Liver (tissue), 9 donors: Measurements from ENCODE around the gene MADD. TPM values are rescaled to one million over a fixed set of nuclear protein-coding genes. Genes with fewer than 3 reads are reported as not detected.

Source experiments
- DNase-seq: peaks from one replicate; pipeline ENCODE4 v3.0.0-alpha.2; 2017; ENCODE audit warnings: low spot score
- H3K27ac ChIP-seq, 2 donors: one replicate each; pipeline ENCODE4 v1.7.0; 2013; ENCODE audit warnings: inconsistent platforms in 2 of 2, low read length in 2 of 2, control low read depth in 1 of 2, low read depth in 1 of 2, mild to moderate bottlenecking in 1 of 2
- H3K27me3 ChIP-seq, 4 donors: one replicate each; pipeline versions ENCODE4 v1.6.1 to v1.7.0; 2013; ENCODE audit warnings: low read length in 3 of 4, inconsistent platforms in 1 of 4, mild to moderate bottlenecking in 1 of 4, moderate library complexity in 1 of 4; ENCODE audit not compliant: control insufficient read depth in 4 of 4, insufficient read depth in 4 of 4
- H3K36me3 ChIP-seq, 4 donors: one replicate each; pipeline versions ENCODE4 v1.6.1 to v1.7.0; 2013; ENCODE audit warnings: low read length in 3 of 4, mild to moderate bottlenecking in 3 of 4, low read depth in 1 of 4, moderate library complexity in 1 of 4; ENCODE audit not compliant: control insufficient read depth in 4 of 4, insufficient read depth in 3 of 4
- H3K4me1 ChIP-seq, 4 donors: one replicate each; pipeline versions ENCODE4 v1.6.1 to v1.7.0; 2013; ENCODE audit warnings: low read length in 3 of 4, mild to moderate bottlenecking in 3 of 4, moderate library complexity in 1 of 4; ENCODE audit not compliant: control insufficient read depth in 4 of 4, insufficient read depth in 4 of 4
- H3K4me3 ChIP-seq, 3 donors: one replicate each; pipeline versions ENCODE4 v1.6.1 to v1.7.0; 2013; ENCODE audit warnings: low read length in 3 of 3, control low read depth in 1 of 3, low read depth in 1 of 3, mild to moderate bottlenecking in 1 of 3
- H3K9ac ChIP-seq, 2 donors: one replicate each; pipeline ENCODE4 v1.7.0; 2013; ENCODE audit warnings: low read length in 2 of 2, mild to moderate bottlenecking in 2 of 2, moderate library complexity in 2 of 2, control low read depth in 1 of 2, low read depth in 1 of 2
- H3K9me3 ChIP-seq, 4 donors: one replicate each; pipeline versions ENCODE4 v1.6.1 to v1.7.0; 2013; ENCODE audit warnings: low read length in 3 of 4; ENCODE audit not compliant: control insufficient read depth in 4 of 4
- EGR1 ChIP-seq, 2 donors: IDR thresholded peaks; 2 replicates each; pipeline ENCODE4 v1.6.1; 2016 to 2018; ENCODE audit warnings: antibody characterized with exemption in 2 of 2, low read depth in 2 of 2
- FOXA1 ChIP-seq: IDR thresholded peaks from 2 replicates; pipeline ENCODE4 v1.6.1; 2016; ENCODE audit warnings: antibody characterized with exemption
- FOXA2 ChIP-seq: IDR thresholded peaks from 2 replicates; pipeline ENCODE4 v1.6.1; 2016; ENCODE audit warnings: antibody characterized with exemption
- GABPA ChIP-seq, 2 donors: IDR thresholded peaks in 1 of 2; conservative IDR thresholded peaks in 1 of 2; 2 replicates each; pipeline ENCODE4 v1.6.1; 2016; ENCODE audit warnings: antibody characterized with exemption in 2 of 2, mild to moderate bottlenecking in 1 of 2, moderate library complexity in 1 of 2
- HNF4A ChIP-seq, 2 donors: conservative IDR thresholded peaks; 2 replicates each; pipeline ENCODE4 v1.6.1; 2016; ENCODE audit warnings: antibody characterized with exemption in 2 of 2, mild to moderate bottlenecking in 2 of 2
- HNF4G ChIP-seq: IDR thresholded peaks from 2 replicates; pipeline ENCODE4 v1.6.1; 2016; ENCODE audit warnings: antibody characterized with exemption
- JUND ChIP-seq, 2 donors: IDR thresholded peaks; 2 replicates each; pipeline ENCODE4 v1.6.1; 2016; ENCODE audit warnings: antibody characterized with exemption in 2 of 2
- NR2F2 ChIP-seq: IDR thresholded peaks from 2 replicates; pipeline ENCODE4 v1.6.1; 2016; ENCODE audit warnings: antibody characterized with exemption
- RAD21 ChIP-seq, 2 donors: IDR thresholded peaks; 2 replicates each; pipeline ENCODE4 v1.6.1; 2016; ENCODE audit warnings: antibody characterized with exemption in 2 of 2, mild to moderate bottlenecking in 2 of 2
- RXRA ChIP-seq, 2 donors: IDR thresholded peaks; 2 replicates each; pipeline ENCODE4 v1.6.1; 2017 to 2018; ENCODE audit warnings: antibody characterized with exemption in 2 of 2, mild to moderate bottlenecking in 1 of 2
- SP1 ChIP-seq: IDR thresholded peaks from 2 replicates; pipeline ENCODE4 v1.6.1; 2018; ENCODE audit warnings: antibody characterized with exemption, mild to moderate bottlenecking
- TAF1 ChIP-seq: conservative IDR thresholded peaks from 2 replicates; pipeline ENCODE4 v1.6.1; 2016; ENCODE audit warnings: antibody characterized with exemption, mild to moderate bottlenecking
- YY1 ChIP-seq: IDR thresholded peaks from 2 replicates; pipeline ENCODE4 v1.6.1; 2016; ENCODE audit warnings: antibody characterized with exemption, mild to moderate bottlenecking
- WGBS: extraction: QIAGEN DNeasy Blood & Tissue Kit; methylation state at CpG from one replicate; pipeline ENCODE4 v1.1.7; 2013; 5-methylcytosine and 5-hydroxymethylcytosine counted together
- polyA plus RNA-seq, 2 donors: library from polyadenylated mRNA; stranded (reverse) in 1 of 2; unstranded in 1 of 2; fragments of 200-250 nt in 1 of 2; fragments of >200 nt in 1 of 2; fragmentation: Nextera tagmentation in 1 of 2; extraction: Ambion mirVana in 1 of 2; gene quantifications; one replicate each; pipeline versions ENCODE4 v1.2.1 to v1.2.3, GENCODE V29; 2013 to 2015
- total RNA-seq, 2 donors: library from RNA; depleted of rRNA; stranded (reverse); fragments of >200 nt; gene quantifications; one replicate each; pipeline ENCODE4 v1.2.3, GENCODE V29; 2014
- TF ChIP-seq, protein P1 (sequence below): fragments of 150-350 bp; IDR thresholded peaks from 2 replicates; pipeline ENCODE4 v1.5.1; 2017; ENCODE audit warnings: improper control_type of control experiment, low read depth, low read length; ENCODE audit not compliant: missing input control
- TF ChIP-seq, protein P2 (sequence below): IDR thresholded peaks from 2 replicates; pipeline ENCODE4 v1.6.1; 2016; ENCODE audit warnings: antibody characterized with exemption
- TF ChIP-seq, protein P3 (sequence below): IDR thresholded peaks from 2 replicates; pipeline ENCODE4 v1.6.1; 2016; ENCODE audit warnings: antibody characterized with exemption
- TF ChIP-seq, protein P4 (sequence below): IDR thresholded peaks from 2 replicates; pipeline ENCODE4 v1.6.1; 2016; ENCODE audit warnings: antibody characterized with exemption
- donor health status: healthy.
- donor health status: healthy.
- donor health status: healthy.
- donor health status: healthy.
- donor health status: healthy.

MADD gene
- total and polyA plus RNA-seq, 4 donors: 9.9 to 20.5 (median 11.1) TPM

DNA sequence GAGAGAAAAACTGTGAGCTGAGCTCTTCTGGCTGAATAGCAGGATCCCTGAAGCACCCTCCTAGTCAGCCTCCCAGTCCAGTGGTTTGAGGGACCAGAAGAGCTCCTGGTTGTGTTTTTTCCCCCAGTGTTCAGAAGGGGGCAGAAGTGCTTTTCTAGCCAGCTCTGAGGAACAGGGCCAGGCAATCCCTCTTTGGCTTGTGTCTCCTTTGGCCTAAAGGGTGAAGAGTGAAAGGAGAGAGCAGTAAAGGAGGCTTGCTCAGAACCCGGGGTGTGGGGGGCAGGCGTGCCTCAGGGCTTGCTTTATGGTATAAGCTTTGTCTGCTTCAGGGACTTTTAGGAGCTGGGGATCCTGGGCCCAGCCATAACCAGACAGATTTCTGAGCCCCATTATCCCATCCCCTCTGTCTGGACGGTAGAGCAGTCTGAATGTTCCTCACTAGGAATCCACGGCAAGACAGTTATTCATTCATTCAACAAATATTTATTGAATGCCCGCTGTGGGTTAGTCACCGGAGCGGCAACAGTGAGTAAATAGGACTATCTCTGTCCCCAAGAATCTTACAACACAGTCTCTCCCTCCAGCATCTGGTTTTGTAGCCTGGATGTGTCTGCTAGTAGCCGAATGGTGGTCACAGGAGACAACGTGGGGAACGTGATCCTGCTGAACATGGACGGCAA lies 35.8 kb upstream of the MADD start (continued):
- TF ChIP-seq GABPA (IDR thresholded peaks at IDR 0.05 in 1 of 2, conservative IDR thresholded peaks at IDR 0.05 in 1 of 2) (peak in 1 of 2 donors; percentile 35), RXRA (IDR thresholded peaks at IDR 0.05) (peak in 1 of 2 donors; percentile 71), FOXA2 (peak; percentile 53), JUND (IDR thresholded peaks at IDR 0.05) (peak in 1 of 2 donors; percentile 55), EGR1 (IDR thresholded peaks at IDR 0.05; ENCODE audit: low read depth in 2 of 2) (no peak), YY1 (no peak)

DNA sequence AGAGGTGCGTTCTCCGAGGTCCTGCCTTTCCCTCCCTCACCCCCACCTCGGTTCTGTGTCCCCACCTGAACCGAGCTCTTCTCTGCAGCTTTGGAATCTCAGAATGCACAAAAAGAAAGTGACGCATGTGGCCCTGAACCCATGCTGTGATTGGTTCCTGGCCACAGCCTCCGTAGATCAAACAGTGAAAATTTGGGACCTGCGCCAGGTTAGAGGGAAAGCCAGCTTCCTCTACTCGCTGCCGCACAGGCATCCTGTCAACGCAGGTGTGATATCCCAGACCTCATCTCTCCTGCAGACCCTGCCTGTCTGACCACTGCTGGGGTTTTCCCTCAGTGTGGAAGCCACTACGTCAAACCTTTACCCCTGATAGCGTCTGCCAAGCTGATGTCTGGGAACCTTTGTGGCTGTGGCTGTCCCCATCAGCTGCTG lies 35.2 kb upstream of the MADD start:
- Histone ChIP-seq H3K27me3 (no peaks in the 10 kb centered on the region), H3K36me3 (peaks cover 4 to 11% (median 7%) of the 10 kb centered on the region in 4 donors), H3K4me3 (peak overlapping the region; percentile 33 to 63 (median 44)), H3K9ac (no peak overlapping the region), H3K4me1 (peaks cover 11 to 25% (median 22%) of the 10 kb centered on the region in 4 donors), H3K9me3 (no peaks in the 10 kb centered on the region), H3K27ac (peak overlapping the region; percentile 66 to 75)
- TF ChIP-seq, protein P1, sequence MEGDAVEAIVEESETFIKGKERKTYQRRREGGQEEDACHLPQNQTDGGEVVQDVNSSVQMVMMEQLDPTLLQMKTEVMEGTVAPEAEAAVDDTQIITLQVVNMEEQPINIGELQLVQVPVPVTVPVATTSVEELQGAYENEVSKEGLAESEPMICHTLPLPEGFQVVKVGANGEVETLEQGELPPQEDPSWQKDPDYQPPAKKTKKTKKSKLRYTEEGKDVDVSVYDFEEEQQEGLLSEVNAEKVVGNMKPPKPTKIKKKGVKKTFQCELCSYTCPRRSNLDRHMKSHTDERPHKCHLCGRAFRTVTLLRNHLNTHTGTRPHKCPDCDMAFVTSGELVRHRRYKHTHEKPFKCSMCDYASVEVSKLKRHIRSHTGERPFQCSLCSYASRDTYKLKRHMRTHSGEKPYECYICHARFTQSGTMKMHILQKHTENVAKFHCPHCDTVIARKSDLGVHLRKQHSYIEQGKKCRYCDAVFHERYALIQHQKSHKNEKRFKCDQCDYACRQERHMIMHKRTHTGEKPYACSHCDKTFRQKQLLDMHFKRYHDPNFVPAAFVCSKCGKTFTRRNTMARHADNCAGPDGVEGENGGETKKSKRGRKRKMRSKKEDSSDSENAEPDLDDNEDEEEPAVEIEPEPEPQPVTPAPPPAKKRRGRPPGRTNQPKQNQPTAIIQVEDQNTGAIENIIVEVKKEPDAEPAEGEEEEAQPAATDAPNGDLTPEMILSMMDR: no peak
- TF ChIP-seq HNF4G (no peak), JUND (IDR thresholded peaks at IDR 0.05) (peak in 1 of 2 donors; percentile 13), RAD21 (IDR thresholded peaks at IDR 0.05) (peak in 1 of 2 donors; percentile 15), FOXA1 (no peak), YY1 (no peak), HNF4A (conservative IDR thresholded peaks at IDR 0.05) (peak; percentile 22 to 43), NR2F2 (no peak), SP1 (peak; percentile 40), RXRA (IDR thresholded peaks at IDR 0.05) (peak; percentile 70 to 77)
- TF ChIP-seq, protein P2, sequence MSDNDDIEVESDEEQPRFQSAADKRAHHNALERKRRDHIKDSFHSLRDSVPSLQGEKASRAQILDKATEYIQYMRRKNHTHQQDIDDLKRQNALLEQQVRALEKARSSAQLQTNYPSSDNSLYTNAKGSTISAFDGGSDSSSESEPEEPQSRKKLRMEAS: no peak
- TF ChIP-seq, protein P3, sequence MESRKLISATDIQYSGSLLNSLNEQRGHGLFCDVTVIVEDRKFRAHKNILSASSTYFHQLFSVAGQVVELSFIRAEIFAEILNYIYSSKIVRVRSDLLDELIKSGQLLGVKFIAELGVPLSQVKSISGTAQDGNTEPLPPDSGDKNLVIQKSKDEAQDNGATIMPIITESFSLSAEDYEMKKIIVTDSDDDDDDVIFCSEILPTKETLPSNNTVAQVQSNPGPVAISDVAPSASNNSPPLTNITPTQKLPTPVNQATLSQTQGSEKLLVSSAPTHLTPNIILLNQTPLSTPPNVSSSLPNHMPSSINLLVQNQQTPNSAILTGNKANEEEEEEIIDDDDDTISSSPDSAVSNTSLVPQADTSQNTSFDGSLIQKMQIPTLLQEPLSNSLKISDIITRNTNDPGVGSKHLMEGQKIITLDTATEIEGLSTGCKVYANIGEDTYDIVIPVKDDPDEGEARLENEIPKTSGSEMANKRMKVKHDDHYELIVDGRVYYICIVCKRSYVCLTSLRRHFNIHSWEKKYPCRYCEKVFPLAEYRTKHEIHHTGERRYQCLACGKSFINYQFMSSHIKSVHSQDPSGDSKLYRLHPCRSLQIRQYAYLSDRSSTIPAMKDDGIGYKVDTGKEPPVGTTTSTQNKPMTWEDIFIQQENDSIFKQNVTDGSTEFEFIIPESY: no peak
- TF ChIP-seq, protein P4, sequence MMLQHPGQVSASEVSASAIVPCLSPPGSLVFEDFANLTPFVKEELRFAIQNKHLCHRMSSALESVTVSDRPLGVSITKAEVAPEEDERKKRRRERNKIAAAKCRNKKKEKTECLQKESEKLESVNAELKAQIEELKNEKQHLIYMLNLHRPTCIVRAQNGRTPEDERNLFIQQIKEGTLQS: peak; percentile 33
- no peak for DNase-seq
- WGBS: 25% methylated on average over 12 of the region's 12 CpGs

DNA sequence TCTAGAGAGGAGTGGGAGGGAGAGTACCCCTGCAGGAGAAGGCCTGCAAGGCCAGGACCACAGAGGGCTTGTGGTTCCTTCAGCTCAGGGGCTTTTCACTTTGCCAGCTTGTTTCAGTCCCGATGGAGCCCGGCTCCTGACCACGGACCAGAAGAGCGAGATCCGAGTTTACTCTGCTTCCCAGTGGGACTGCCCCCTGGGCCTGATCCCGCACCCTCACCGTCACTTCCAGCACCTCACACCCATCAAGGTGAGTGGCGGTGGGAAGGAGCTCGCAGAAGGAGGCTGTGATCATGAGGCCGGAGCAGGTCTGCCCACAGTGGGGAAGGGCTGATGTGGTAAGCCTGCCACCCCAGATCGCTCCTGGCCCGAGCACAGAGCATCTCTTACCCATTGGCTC lies 34.8 kb upstream of the MADD start:
- peak overlapping the region in 1 of 3 donors; percentile 44 for H3K4me3 ChIP-seq
- peaks cover 6 to 15% (median 12%) of the 10 kb centered on the region in 4 donors for H3K36me3 ChIP-seq
- H3K9me3 ChIP-seq: no peaks in the 10 kb centered on the region
- DNase-seq: no peak
- no peak overlapping the region for H3K9ac ChIP-seq
- 90% methylated on average over 12 of the region's 12 CpGs for WGBS
- peak overlapping the region; percentile 66 to 75 for H3K27ac ChIP-seq
- H3K4me1 ChIP-seq: peaks cover 11 to 25% (median 22%) of the 10 kb centered on the region in 4 donors
- no peaks in the 10 kb centered on the region for H3K27me3 ChIP-seq
- TF ChIP-seq FOXA1: no peak
- no peak for TF ChIP-seq YY1
- TF ChIP-seq, protein P3: no peak
- TF ChIP-seq HNF4G: no peak
- no peak for TF ChIP-seq RXRA (IDR thresholded peaks at IDR 0.05)
- no peak for TF ChIP-seq TAF1
- TF ChIP-seq, protein P1: no peak
- TF ChIP-seq EGR1 (IDR thresholded peaks at IDR 0.05; ENCODE audit: low read depth in 2 of 2): no peak
- TF ChIP-seq, protein P2: no peak
- TF ChIP-seq RAD21 (IDR thresholded peaks at IDR 0.05): no peak
